ENCODE measurements around the gene PSME3.
"Not testable (repeated sequence)": the region's sequence is repeated elsewhere in the genome, so short reads cannot be mapped to it uniquely, and the experiment has no call there.

PSME3 gene

DNA sequence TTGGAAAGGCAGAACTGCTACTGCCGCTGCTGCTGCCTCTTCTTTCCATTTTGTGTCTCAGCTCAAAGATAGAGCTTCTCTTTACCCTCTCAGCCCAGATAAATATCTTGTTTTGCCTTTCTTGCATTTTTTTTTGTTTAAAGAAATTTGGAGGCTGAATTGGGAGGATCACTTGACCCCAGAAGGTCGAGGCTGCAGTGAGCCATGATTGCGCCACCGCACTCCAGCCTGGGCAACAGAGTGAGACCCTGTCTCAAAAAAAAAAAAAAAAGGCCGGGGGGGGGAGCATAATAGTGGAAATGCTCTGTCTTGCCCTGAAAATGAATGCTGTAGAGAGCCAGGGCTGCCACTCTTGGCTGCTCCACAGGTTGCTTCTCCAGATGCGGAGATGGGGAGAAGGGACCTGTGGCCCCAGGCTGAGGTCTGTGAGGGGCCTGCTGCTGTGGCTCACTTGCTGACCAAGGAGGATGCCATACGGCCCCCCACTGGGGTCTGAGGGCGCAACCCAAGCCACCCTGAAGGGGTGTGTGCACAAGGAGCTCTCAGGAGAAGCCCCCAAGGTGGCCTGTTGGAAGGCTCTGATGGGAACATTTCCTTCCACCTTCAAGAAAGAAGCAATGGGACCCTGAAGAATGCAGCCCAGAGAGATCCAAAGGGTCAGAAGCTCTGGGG, 45.9 kb downstream of the PSME3 start:
- DNase-seq: no peak

GRCh38 chr17:42879596-42879985, 46.4 kb downstream of the PSME3 start:
- no peak for DNase-seq

- DNase-seq: no peak
These were observed 47.6 kb downstream of the PSME3 start for GRCh38 chr17:42880776-42881310.

DNA sequence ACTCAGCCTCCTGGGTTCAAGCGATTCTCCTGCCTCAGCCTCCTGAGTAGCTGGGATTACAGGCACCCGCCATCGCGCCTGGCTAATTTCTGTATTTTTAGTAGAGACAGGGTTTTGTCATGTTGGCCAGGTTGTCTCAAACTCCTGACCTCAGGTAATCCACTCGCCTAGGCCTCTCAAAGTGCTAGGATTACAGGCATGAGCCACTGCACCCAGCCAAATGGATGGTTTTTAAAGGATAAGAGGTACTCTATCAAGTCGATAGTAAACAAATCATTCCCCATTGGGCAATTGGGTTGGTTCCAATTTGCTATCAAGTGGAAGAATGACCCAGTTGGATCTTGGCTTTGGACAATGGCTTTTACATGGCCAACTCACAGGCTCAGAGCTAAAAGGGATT, 48.5 kb downstream of the PSME3 start:
- DNase-seq: not testable (repeated sequence)

DNA sequence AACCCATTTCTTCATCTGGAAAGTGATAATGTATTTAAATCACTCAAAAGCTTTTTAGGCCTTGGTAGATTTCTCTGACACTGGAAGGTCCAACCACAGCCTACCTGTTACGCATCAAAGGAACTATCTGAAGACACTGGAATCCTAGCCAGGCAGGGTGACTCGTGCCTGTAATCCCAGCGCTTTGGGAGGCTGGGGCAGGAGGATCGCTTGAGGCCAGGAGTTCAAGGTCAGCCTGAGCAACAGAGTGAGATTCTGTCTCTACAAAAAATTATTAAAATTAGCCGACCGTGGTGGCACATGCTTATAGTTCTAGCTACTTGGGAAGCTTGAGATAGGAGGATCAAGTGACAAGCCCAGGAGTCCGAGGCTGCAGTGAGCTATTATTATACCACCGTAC, 49.0 kb downstream of the PSME3 start:
- no peak for DNase-seq

DNA sequence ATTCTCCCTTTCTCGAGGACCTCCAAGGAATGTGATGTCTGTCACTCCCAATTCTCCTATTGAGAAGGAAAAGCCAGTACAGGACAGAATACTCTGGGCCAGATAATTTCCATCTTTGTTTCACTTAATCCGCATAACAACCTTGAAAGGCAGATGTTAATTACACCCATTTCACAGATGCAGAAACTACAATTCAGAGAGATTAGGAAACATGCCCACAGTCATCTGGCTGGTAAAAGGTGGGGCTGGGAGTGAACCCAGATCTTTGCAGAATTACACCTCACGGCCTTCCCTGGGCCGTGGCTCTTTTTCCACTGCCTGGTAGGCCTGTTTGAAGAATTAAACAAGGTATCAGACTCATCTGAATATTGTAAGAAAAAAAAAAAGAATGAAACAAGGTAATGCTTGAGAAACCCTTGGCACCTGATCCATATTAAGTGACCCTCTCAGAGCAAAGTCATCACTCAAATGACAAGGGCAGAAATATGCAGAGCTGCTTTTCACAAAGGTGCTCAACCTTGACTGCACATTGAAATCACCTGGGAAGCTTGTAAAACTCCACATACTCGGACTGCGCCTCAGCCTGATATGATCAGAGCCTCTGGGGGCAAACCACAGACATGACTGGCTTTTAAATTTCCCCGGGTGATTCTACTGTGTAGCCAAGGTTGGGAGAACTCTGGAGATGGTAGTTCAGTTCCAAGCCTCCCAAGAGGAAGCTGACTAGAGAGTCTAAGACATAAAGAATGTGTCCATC, 50.8 kb downstream of the PSME3 start:
- DNase-seq: no peak

DNA sequence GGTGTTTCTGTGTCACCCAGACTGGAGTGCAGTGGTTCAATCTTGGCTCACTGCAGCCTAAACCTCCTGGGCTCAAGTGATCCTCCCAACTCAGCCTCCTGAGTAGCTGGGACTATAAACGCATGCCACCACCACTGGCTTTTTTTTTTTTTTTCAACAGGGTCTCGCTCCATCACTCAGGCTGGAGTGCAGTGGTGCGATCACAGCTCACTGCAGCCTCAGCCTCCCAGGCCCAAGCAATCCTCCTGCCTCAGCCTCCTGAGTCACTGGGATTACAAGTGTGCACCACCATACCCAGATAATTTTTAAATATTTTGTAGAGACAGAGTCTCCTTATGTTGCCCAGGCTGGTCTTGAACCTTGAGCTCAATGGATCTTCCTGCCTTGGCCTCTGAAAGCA, 52.6 kb downstream of the PSME3 start:
- DNase-seq: not testable (repeated sequence)

- DNase-seq: peak; percentile 74 to 80
These were observed 53.3 kb downstream of the PSME3 start for GRCh38 chr17:42886283-42887176.

- DNase-seq: no peak
These were observed 56.6 kb downstream of the PSME3 start for GRCh38 chr17:42889809-42890208.

- no peak for DNase-seq
These were observed 58.4 kb downstream of the PSME3 start for GRCh38 chr17:42891539-42892152.

GRCh38 chr17:42893359-42893758, 60.2 kb downstream of the PSME3 start:
- peak; percentile 78 to 81 for DNase-seq

Data from Kasumi-1 (cell line).